Posterior vena cava (tissue), 2 donors: ENCODE data around the gene STX16. TPM values are rescaled to one million over a fixed set of nuclear protein-coding genes. Genes with fewer than 3 reads are reported as not detected.

Source experiments
- DNase-seq: peaks from one replicate; pipeline ENCODE4 v3.0.0-alpha.2; 2020; ENCODE audit warnings: low spot score
- intact Hi-C, 2 donors: fragments of 100-400 bp; cut with DNase I; formaldehyde crosslinking; loops; one replicate each; pipeline versions ENCODE4 v1.14.1 to v1.14.2; 2022 to 2023
- total RNA-seq, 2 donors: library from RNA; stranded (reverse); fragmentation: NEBNext Ultra II Directional; extraction: Animal tissue kit (Norgen Biotek cat#: 25700); gene quantifications; one replicate each; pipeline ENCODE4 v1.2.1, GENCODE V29; 2021
- donor health status: DM: yes; HTN: yes; CAD: no.
- donor health status: DM: yes; HTN: yes; CAD: no.

STX16 gene
- total RNA-seq, 2 donors from 2014 or later: 38.7 to 41.5 TPM

- intact Hi-C loops: loop anchor here in 1 of 2 donors (10.0 kb wide), 1 partner anchor 456 kb away; no protein-coding TSS in a partner anchor
- DNase-seq: no peak
These were observed 39.5 kb downstream of the STX16 start for GRCh38 chr20:58690396-58691135.

- intact Hi-C loops: loop anchor here in 1 of 2 donors (2.0 to 10.0 kb wide), 2 partner anchors 41 to 457 kb away; partner anchors contain the start of gene STX16
- peak; percentile 89 for DNase-seq
These were observed 40.9 kb downstream of the STX16 start for GRCh38 chr20:58691773-58692578.

- DNase-seq: no peak
- intact Hi-C loops: loop anchor here in 1 of 2 donors (2.0 to 10.0 kb wide), 2 partner anchors 42 to 458 kb away; partner anchors contain the start of gene STX16
These were observed 41.6 kb downstream of the STX16 start, which contains the start of gene NPEPL1 for GRCh38 chr20:58692579-58693225. Gene NPEPL1 (plus strand): TSS chr20:58692800. CDS start chr20:58692901, 101 bp downstream.

- no peak for DNase-seq
These were observed 42.3 kb downstream of the STX16 start for GRCh38 chr20:58693226-58694006.

GRCh38 chr20:58694241-58695083 is 43.4 kb downstream of the STX16 start:
- DNase-seq: no peak
- intact Hi-C loops: loop anchor here in 1 of 2 donors (10.0 kb wide), 1 partner anchor 460 kb away; no protein-coding TSS in a partner anchor

More at GRCh38 chr20:58693226-58694006, 42.3 kb downstream of the STX16 start:
- intact Hi-C loops: loop anchor here in 1 of 2 donors (2.0 to 10.0 kb wide), 2 partner anchors 43 to 459 kb away; partner anchors contain the start of gene STX16

GRCh38 chr20:58695084-58695722 is 44.1 kb downstream of the STX16 start:
- intact Hi-C loops: loop anchor here in 1 of 2 donors (10.0 kb wide), 1 partner anchor 460 kb away; no protein-coding TSS in a partner anchor
- no peak for DNase-seq

DNA sequence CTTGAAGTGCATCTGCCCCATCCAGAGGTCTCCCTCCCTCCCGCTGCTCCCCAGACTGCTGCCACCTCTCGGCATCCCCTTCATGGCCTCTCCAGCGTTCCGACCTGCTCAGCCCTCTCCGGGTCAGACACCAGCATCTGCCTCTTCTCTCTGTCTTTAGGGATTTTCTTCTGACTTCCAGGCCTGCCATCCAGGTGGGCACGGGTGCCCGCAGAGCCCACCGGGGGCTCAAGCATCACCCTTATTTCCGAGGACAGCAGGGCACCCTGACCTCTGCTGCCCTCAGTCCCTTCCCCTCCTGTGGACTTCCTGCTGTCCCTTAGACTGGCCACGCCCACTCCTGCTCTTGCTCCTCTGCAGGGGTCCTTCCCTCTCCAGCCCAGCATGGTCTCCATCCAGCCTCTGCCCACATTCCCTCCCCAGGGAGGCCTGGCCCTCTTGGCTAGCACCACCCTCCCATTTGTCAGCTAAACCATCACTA is 44.9 kb downstream of the STX16 start:
- DNase-seq: peak; percentile 64
- intact Hi-C loops: loop anchor here in 1 of 2 donors (10.0 kb wide), 1 partner anchor 461 kb away; no protein-coding TSS in a partner anchor

DNA sequence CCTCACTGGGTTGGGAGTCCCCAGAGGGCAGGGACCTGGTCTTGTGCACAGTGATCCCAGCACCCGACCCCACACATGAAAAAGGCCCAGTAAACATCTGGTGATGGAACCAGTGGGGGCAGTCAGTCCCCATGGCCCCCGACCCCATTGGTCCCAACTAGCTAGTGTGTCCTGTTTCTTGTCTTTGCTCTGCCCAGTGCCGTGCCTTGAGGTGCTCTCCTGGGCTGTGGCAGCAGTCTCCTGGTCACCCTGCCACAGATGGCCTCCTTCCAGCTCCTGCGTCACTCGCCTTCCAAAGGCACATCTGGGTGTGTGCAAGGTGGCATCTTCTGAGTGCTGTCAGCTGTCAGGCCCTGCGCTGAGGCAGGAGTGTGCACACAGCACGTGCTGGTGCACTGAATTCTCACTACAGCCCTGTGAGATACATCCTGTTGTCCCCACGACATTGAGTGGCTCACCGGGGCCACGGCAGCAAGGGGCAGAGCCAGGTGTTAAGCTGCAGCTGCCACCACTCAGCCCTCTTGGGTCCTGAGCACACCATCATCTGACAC is 45.4 kb downstream of the STX16 start:
- intact Hi-C loops: loop anchor here in 1 of 2 donors (10.0 kb wide), 1 partner anchor 462 kb away; no protein-coding TSS in a partner anchor
- no peak for DNase-seq

DNA sequence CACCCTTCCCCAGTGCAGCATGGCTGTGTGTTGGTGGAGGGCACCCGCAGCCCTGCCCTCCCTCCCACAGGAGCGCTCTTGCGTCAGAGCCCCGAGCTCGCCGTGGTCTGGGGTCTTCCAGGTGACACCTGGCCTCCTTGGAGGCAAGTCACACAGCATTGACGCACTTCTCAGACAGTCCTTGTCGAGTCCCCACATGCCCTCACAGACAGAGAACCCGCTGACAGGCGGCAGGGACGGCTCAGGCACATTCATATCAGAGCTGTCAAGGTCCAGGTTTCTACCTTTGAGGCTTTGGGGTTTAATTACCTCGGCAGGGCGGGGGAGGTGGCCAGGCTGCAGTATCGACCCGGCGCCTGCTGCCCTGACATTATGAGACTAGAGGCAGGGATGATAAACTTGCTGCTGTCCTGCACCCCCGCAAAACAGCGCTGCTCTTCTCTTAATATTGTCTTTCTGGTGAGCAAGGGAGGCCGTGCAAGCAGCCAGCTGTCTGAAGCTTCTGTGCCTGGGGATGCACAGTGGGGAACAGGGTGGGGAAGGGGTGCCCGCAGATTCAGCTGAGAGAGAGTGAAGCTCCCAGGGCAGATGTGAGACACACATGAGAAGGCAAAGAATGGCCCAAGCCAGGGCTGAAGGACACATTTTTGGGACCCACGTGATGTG is 46.3 kb downstream of the STX16 start:
- DNase-seq: no peak
- intact Hi-C loops: loop anchor here in 1 of 2 donors (10.0 kb wide), 1 partner anchor 463 kb away; no protein-coding TSS in a partner anchor

DNA sequence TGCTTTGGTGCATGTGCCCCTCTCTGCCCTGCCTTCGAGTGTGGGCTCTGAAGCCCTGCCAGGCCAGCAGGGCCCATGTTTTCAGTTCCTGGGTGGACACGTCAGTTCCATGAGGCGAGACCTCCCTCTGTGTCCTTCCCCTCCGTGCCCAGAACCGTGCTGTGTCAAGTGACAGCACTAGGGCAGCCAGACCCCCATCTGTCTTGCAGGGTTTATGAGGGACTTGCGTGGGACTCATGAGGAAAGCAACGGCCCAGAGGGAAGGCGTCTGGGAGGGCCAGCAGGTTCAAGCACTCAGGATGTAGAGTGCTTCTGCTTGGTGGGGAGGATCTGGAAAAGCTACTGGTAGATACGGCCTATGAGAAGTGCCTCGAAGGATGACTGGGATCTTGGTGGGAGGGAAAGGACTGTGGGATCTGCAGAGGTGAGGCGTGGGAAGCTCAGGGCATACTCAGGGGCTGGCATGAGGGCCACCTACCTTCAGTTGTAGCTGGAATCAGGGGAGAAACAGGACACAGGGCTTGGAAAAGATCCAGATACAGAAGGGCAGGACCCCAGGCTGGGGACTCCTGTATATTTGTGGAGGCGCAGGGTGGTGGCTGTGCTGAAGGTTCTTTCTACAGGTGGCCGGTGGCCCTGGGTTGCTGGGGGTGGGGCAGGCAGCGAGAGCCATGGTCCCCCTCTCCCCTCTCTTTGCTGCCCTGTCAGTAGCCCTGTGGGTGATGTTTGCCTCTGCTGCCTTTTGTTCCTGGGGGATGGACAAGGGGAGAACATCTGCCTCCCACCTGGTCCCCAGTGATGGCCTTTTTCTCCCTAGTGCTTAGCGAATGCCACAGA is 47.0 kb downstream of the STX16 start:
- intact Hi-C loops: loop anchor here in 1 of 2 donors (10.0 kb wide), 1 partner anchor 463 kb away; no protein-coding TSS in a partner anchor
- DNase-seq: no peak

DNA sequence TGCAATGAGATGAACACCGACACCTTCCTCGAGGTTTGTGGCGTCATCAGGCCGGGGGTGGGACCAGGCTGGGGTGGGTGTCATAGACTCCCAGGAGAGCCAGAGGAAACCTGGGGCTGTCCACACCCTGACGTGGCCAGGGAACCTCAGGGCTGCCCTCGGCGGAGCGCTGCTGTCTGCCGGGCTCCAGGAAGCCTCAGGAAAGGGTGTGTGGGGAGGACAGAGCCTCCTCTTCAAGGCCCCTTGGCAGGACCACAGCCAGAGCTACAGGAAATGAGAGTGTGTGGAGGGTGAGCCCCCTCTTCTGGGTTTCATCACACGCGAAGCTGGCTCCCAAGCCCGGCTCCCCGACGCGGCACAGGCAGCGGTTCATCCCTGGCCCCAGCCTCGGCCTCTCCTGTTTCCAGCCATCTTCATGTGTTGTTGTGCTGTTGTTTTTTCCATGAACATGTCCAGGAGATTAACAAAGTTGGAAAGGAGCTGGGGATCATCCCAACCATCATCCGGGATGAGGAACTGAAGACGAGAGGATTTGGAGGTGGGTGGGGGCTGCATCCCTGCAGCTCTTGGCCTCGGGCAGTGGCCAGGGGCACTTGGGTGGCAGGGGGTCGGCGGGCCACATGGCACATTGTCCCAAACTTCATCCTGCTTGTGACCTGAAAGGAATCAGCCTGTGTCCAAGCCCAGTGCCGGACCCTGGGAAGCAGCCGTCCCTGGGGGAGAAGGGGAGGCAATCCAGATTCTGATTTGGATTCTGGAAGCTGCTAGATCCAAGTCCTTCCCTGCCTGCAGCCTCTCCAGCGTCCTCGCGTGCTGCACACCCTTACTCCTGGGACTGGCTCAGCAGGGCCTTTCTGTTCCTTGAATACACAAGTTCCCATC is 47.9 kb downstream of the STX16 start:
- intact Hi-C loops: loop anchor here in 1 of 2 donors (10.0 kb wide), 1 partner anchor 464 kb away; no protein-coding TSS in a partner anchor
- no peak for DNase-seq

DNA sequence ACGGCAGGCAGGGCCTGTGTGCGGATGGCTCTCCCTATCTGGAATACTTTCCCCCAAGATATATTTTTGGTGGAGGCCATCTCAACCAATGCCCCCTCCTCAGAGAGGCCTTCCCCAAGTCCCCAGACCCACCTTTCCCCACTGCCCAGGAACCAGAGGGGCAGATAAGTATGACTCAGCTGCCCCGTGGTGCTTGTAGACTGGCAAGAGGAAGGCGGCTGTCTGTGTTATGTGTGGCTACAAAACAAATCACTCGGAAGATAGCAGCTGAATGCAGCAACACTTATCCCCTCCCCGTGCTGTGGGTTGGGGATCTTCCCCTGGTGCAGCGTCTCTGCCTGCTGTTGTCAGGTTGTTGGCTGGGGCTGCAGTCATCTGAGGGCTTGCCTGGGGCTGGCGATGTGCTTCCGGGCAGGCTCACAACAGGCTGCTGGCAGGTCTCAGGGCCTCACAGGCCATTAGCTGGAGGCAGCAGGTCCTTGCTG is 48.6 kb downstream of the STX16 start:
- DNase-seq: no peak
- intact Hi-C loops: loop anchor here in 1 of 2 donors (10.0 kb wide), 1 partner anchor 465 kb away; no protein-coding TSS in a partner anchor

- DNase-seq: peak; percentile 77
- intact Hi-C loops: no loop called here
These were observed 49.2 kb downstream of the STX16 start for GRCh38 chr20:58700121-58700821.
